ENCODE measurements around the gene CAPN11. TPM values are rescaled to one million over a fixed set of nuclear protein-coding genes. Genes with fewer than 3 reads are reported as not detected.

CAPN11 gene
- total and polyA plus RNA-seq, 2 experiments from 2014 or later = not detected

- no peaks in the 10 kb centered on the region for H3K4me1 ChIP-seq (ENCODE audit: low read depth)
- no peaks in the 10 kb centered on the region for H3K9me3 ChIP-seq (ENCODE audit: low read depth)
- no peak overlapping the region for H3K27ac ChIP-seq
- no peak for DNase-seq (ENCODE audit: low read depth in 1 of 2, low spot score in 1 of 2)
- peaks cover 9% of the 10 kb centered on the region for H3K36me3 ChIP-seq
- no peak for TF ChIP-seq CTCF (IDR thresholded peaks at IDR 0.05; ENCODE audit: low read depth, low read length)
- no peaks in the 10 kb centered on the region for H3K27me3 ChIP-seq
- H3K4me3 ChIP-seq = no peak overlapping the region
Observed at GRCh38 chr6:44152109-44152461, 6.5 kb upstream of the CAPN11 start.

DNA sequence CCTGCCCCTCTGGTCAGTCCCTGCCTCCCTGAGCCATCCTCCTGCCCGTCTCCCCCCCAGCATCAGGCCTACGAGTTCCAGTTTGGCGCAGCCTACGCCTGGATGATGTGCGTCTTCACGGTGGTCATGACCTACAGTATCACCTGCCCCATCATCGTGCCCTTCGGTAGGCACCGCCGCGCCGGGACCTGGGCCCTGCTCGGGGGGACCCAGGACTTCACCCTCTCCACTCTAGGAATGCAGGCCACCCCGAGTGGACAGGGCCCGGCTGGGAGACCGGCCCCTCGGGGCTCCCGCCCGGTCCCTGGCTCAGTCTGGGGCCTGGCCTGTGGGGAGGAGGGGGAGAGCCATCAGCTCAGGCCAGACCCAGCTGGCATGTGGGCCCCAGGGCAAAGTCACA, 6.1 kb upstream of the CAPN11 start:
- TF ChIP-seq CTCF (IDR thresholded peaks at IDR 0.05; ENCODE audit: low read depth, low read length) = no peak
- no peaks in the 10 kb centered on the region for H3K4me1 ChIP-seq (ENCODE audit: low read depth)
- H3K36me3 ChIP-seq = peaks cover 8% of the 10 kb centered on the region
- no peak for DNase-seq (ENCODE audit: low read depth in 1 of 2, low spot score in 1 of 2)
- no peak overlapping the region for H3K27ac ChIP-seq
- no peak overlapping the region for H3K4me3 ChIP-seq
- no peaks in the 10 kb centered on the region for H3K9me3 ChIP-seq (ENCODE audit: low read depth)
- H3K27me3 ChIP-seq = no peaks in the 10 kb centered on the region

DNA sequence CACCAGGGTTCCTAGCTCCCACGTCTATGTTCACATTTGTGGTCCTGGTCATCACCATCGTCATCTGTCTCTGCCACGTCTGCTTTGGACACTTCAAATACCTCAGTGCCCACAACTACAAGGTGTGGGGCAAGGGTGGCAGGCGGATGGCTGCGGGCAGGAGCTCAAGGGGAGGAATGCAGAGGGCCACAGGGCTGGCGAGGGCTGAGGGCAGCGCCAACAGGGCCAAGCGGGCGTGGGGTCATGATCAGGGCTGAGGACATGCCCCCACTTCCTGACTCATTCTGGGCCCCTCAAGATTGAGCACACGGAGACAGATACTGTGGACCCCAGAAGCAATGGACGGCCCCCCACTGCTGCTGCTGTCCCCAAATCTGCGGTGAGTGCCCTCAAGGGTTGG, 4.6 kb upstream of the CAPN11 start:
- TF ChIP-seq CTCF (IDR thresholded peaks at IDR 0.05; ENCODE audit: low read depth, low read length) = no peak
- Histone ChIP-seq H3K9me3 (ENCODE audit: low read depth) (no peaks in the 10 kb centered on the region), H3K36me3 (peaks cover 7% of the 10 kb centered on the region), H3K4me3 (no peak overlapping the region), H3K27me3 (no peaks in the 10 kb centered on the region), H3K27ac (no peak overlapping the region), H3K4me1 (ENCODE audit: low read depth) (no peaks in the 10 kb centered on the region)
- no peak for DNase-seq (ENCODE audit: low read depth in 1 of 2, low spot score in 1 of 2)

- H3K9me3 ChIP-seq (ENCODE audit: low read depth) = no peaks in the 10 kb centered on the region
- TF ChIP-seq CTCF (IDR thresholded peaks at IDR 0.05; ENCODE audit: low read depth, low read length) = no peak
- H3K27ac ChIP-seq = no peak overlapping the region
- H3K36me3 ChIP-seq = no peaks in the 10 kb centered on the region
- no peaks in the 10 kb centered on the region for H3K4me1 ChIP-seq (ENCODE audit: low read depth)
- H3K4me3 ChIP-seq = no peak overlapping the region
- no peak for DNase-seq (ENCODE audit: low read depth in 1 of 2, low spot score in 1 of 2)
- H3K27me3 ChIP-seq = no peaks in the 10 kb centered on the region
Observed at GRCh38 chr6:44156494-44157151, 2.0 kb upstream of the CAPN11 start.

DNA sequence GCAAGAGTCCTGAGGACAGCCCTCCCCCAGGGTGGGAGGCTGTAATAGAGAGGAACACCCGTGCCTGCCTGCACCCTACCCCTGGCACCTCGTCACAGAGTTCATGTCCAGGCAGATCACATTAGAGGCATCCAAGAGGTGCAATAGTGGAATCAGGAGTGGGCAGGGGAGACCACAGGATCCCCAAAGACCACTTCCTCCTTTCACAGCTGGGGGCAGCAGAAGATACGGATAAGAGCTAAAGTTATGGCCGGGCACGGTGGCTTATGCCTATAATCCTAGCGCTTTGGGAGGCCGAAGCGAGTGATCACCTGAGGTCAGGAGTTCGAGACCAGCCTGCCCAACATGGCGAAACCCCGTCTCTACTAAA, 1.5 kb upstream of the CAPN11 start:
- Histone ChIP-seq H3K36me3 (no peaks in the 10 kb centered on the region), H3K27me3 (no peaks in the 10 kb centered on the region), H3K9me3 (ENCODE audit: low read depth) (no peaks in the 10 kb centered on the region), H3K4me3 (no peak overlapping the region), H3K4me1 (ENCODE audit: low read depth) (no peaks in the 10 kb centered on the region), H3K27ac (no peak overlapping the region)
- no peak for TF ChIP-seq CTCF (IDR thresholded peaks at IDR 0.05; ENCODE audit: low read depth, low read length)
- DNase-seq (ENCODE audit: low read depth in 1 of 2, low spot score in 1 of 2) = no peak

GRCh38 chr6:44161997-44162338, 3.3 kb downstream of the CAPN11 start:
- Histone ChIP-seq H3K9me3 (ENCODE audit: low read depth) (no peaks in the 10 kb centered on the region), H3K27ac (no peak overlapping the region), H3K27me3 (no peaks in the 10 kb centered on the region), H3K36me3 (no peaks in the 10 kb centered on the region), H3K4me1 (ENCODE audit: low read depth) (no peaks in the 10 kb centered on the region), H3K4me3 (no peak overlapping the region)
- no peak for TF ChIP-seq CTCF (IDR thresholded peaks at IDR 0.05; ENCODE audit: low read depth, low read length)
- no peak for DNase-seq (ENCODE audit: low read depth in 1 of 2, low spot score in 1 of 2)

Measured in cardiac muscle cell (in vitro differentiated cells and primary cell).